Body of pancreas (tissue), 4 donors: Measurements from ENCODE around the gene ABCC4.

Source experiments
- CTCF ChIP-seq, 7 experiments: fragments of 450-650 bp in 4 of 7; fragments of 200-600 bp in 3 of 7; sonication (generic) in 3 of 7; IDR thresholded peaks; one replicate each; pipeline ENCODE4 v1.5.1; 2016 to 2019; ENCODE audit warnings: antibody characterized with exemption in 7 of 7
- POLR2A ChIP-seq, 3 donors: fragments of 450-650 bp; IDR thresholded peaks; one replicate each; pipeline ENCODE4 v1.6.1; 2016; ENCODE audit warnings: antibody characterized with exemption in 3 of 3, mild to moderate bottlenecking in 2 of 3

GRCh38 chr13:95075506-95075905 is 225.7 kb downstream of the ABCC4 start:
- TF ChIP-seq POLR2A (IDR thresholded peaks at IDR 0.05) (no peak), CTCF (IDR thresholded peaks at IDR 0.05) (no peak)
